Central memory CD8-positive, alpha-beta T cell (primary cell): ENCODE results near the gene NPPC.

ENCODE experiments used
- ATAC-seq: fragments of 150-1000 bp; cut with Tn5 transposase; replicated peaks from 2 replicates; pipeline ENCODE4 v1.10.0; 2022; ENCODE audit warnings: mild to moderate bottlenecking, moderate FRiP score, moderate number of reproducible peaks; ENCODE audit not compliant: poor library complexity, severe bottlenecking; ENCODE audit errors: extremely low read depth
- DNase-seq, 2 donors: peaks; one replicate each; pipeline ENCODE4 v3.0.0; 2021; ENCODE audit warnings: low spot score in 2 of 2
- H3K27ac Mint-ChIP-seq: one replicate; pipeline ENCODE4 v1.8.0; 2022; ENCODE audit warnings: low read depth, mild to moderate bottlenecking, moderate library complexity, mixed read lengths
- H3K27me3 Mint-ChIP-seq: one replicate; pipeline ENCODE4 v1.8.0; 2022; ENCODE audit warnings: mixed read lengths
- H3K36me3 Mint-ChIP-seq: one replicate; pipeline ENCODE4 v1.8.0; 2022; ENCODE audit warnings: mild to moderate bottlenecking, moderate library complexity, mixed read lengths; ENCODE audit not compliant: insufficient read depth
- H3K4me1 Mint-ChIP-seq: one replicate; pipeline ENCODE4 v1.8.0; 2022; ENCODE audit warnings: mixed read lengths
- H3K4me3 Mint-ChIP-seq: one replicate; pipeline ENCODE4 v1.8.0; 2022; ENCODE audit warnings: mild to moderate bottlenecking, moderate library complexity, mixed read lengths
- H3K9me3 Mint-ChIP-seq: one replicate; pipeline ENCODE4 v1.8.0; 2022; ENCODE audit warnings: mixed read lengths

Gene NPPC

GRCh38 chr2:231926180-231926741 is at the start of gene NPPC:
TSS of gene NPPC (minus strand) at chr2:231926396. CDS start at chr2:231926249, 147 bp downstream.
- DNase-seq = no peak
- Mint-ChIP-seq H3K4me1 (peaks cover 10% of the 10 kb centered on the region), H3K27ac (no peak within 1 kb of the TSS), H3K9me3 (no peaks in the 10 kb centered on the region), H3K27me3 (peaks cover 73% of the 10 kb centered on the region), H3K4me3 (peak within 1 kb of the TSS; percentile 55), H3K36me3 (no peaks in the 10 kb centered on the region)
- ATAC-seq = peak; percentile 47

- no peak for DNase-seq
- no peak overlapping the region for H3K27ac Mint-ChIP-seq
- peaks cover 4% of the 10 kb centered on the region for H3K36me3 Mint-ChIP-seq
- no peak for ATAC-seq
- H3K4me1 Mint-ChIP-seq = peaks cover 11% of the 10 kb centered on the region
- no peaks in the 10 kb centered on the region for H3K27me3 Mint-ChIP-seq
- no peak overlapping the region for H3K4me3 Mint-ChIP-seq
- H3K9me3 Mint-ChIP-seq = no peaks in the 10 kb centered on the region
These were observed 48.8 kb upstream of the NPPC start for GRCh38 chr2:231975001-231975400.

- no peak overlapping the region for H3K27ac Mint-ChIP-seq
- H3K27me3 Mint-ChIP-seq = no peaks in the 10 kb centered on the region
- peaks cover 11% of the 10 kb centered on the region for H3K4me1 Mint-ChIP-seq
- peaks cover 4% of the 10 kb centered on the region for H3K36me3 Mint-ChIP-seq
- ATAC-seq (no peak), DNase-seq (no peak)
- H3K9me3 Mint-ChIP-seq = no peaks in the 10 kb centered on the region
- no peak overlapping the region for H3K4me3 Mint-ChIP-seq
These were observed 44.3 kb upstream of the NPPC start for GRCh38 chr2:231970461-231970860.

- H3K4me1 Mint-ChIP-seq = peaks cover 27% of the 10 kb centered on the region
- no peak for DNase-seq
- peaks cover 4% of the 10 kb centered on the region for H3K36me3 Mint-ChIP-seq
- no peaks in the 10 kb centered on the region for H3K9me3 Mint-ChIP-seq
- no peak for ATAC-seq
- no peaks in the 10 kb centered on the region for H3K27me3 Mint-ChIP-seq
- no peak overlapping the region for H3K27ac Mint-ChIP-seq
- H3K4me3 Mint-ChIP-seq = no peak overlapping the region
These were observed 42.6 kb upstream of the NPPC start for GRCh38 chr2:231968820-231969219.

GRCh38 chr2:231966886-231967285 is 40.7 kb upstream of the NPPC start:
- ATAC-seq (no peak), DNase-seq (no peak)
- peaks cover 6% of the 10 kb centered on the region for H3K36me3 Mint-ChIP-seq
- H3K27me3 Mint-ChIP-seq = no peaks in the 10 kb centered on the region
- no peak overlapping the region for H3K4me3 Mint-ChIP-seq
- H3K27ac Mint-ChIP-seq = no peak overlapping the region
- H3K9me3 Mint-ChIP-seq = no peaks in the 10 kb centered on the region
- H3K4me1 Mint-ChIP-seq = peaks cover 40% of the 10 kb centered on the region

GRCh38 chr2:231965102-231965501 is 38.9 kb upstream of the NPPC start:
- no peak overlapping the region for H3K27ac Mint-ChIP-seq
- H3K27me3 Mint-ChIP-seq = no peaks in the 10 kb centered on the region
- peaks cover 48% of the 10 kb centered on the region for H3K4me1 Mint-ChIP-seq
- ATAC-seq (no peak), DNase-seq (no peak)
- no peak overlapping the region for H3K4me3 Mint-ChIP-seq
- no peaks in the 10 kb centered on the region for H3K9me3 Mint-ChIP-seq
- H3K36me3 Mint-ChIP-seq = peaks cover 9% of the 10 kb centered on the region

GRCh38 chr2:231961349-231962166 is 35.4 kb upstream of the NPPC start, which contains the start of gene DIS3L2:
TSS of gene DIS3L2 (plus strand) at chr2:231961713. CDS start at chr2:232014928, 53,215 bp downstream.
- DNase-seq (peak; percentile 55 to 66), ATAC-seq (peak; percentile 95)
- H3K4me1 Mint-ChIP-seq = peaks cover 41% of the 10 kb centered on the region
- peak within 1 kb of the TSS; percentile 91 for H3K27ac Mint-ChIP-seq
- H3K27me3 Mint-ChIP-seq = peaks cover 3% of the 10 kb centered on the region
- peak within 1 kb of the TSS; percentile 94 for H3K4me3 Mint-ChIP-seq
- no peaks in the 10 kb centered on the region for H3K9me3 Mint-ChIP-seq
- H3K36me3 Mint-ChIP-seq = peaks cover 9% of the 10 kb centered on the region

- Mint-ChIP-seq H3K27ac (peak overlapping the region; percentile 91), H3K27me3 (peaks cover 10% of the 10 kb centered on the region), H3K4me3 (peak overlapping the region; percentile 94), H3K36me3 (peaks cover 9% of the 10 kb centered on the region), H3K4me1 (peaks cover 40% of the 10 kb centered on the region), H3K9me3 (no peaks in the 10 kb centered on the region)
- peak in 1 of 2 donors; percentile 30 for DNase-seq
- ATAC-seq = peak; percentile 5
These were observed 34.7 kb upstream of the NPPC start for GRCh38 chr2:231960810-231961348.

GRCh38 chr2:231957913-231958763 is 31.9 kb upstream of the NPPC start:
- no peak overlapping the region for H3K4me3 Mint-ChIP-seq
- H3K27me3 Mint-ChIP-seq = peaks cover 32% of the 10 kb centered on the region
- peaks cover 16% of the 10 kb centered on the region for H3K4me1 Mint-ChIP-seq
- H3K27ac Mint-ChIP-seq = no peak overlapping the region
- DNase-seq = no peak
- peaks cover 8% of the 10 kb centered on the region for H3K36me3 Mint-ChIP-seq
- no peaks in the 10 kb centered on the region for H3K9me3 Mint-ChIP-seq
- ATAC-seq = no peak

- H3K36me3 Mint-ChIP-seq = peaks cover 2% of the 10 kb centered on the region
- no peak for ATAC-seq
- no peak overlapping the region for H3K4me3 Mint-ChIP-seq
- peaks cover 4% of the 10 kb centered on the region for H3K4me1 Mint-ChIP-seq
- DNase-seq = no peak
- no peaks in the 10 kb centered on the region for H3K9me3 Mint-ChIP-seq
- peaks cover 44% of the 10 kb centered on the region for H3K27me3 Mint-ChIP-seq
- H3K27ac Mint-ChIP-seq = peak overlapping the region; percentile 27
These were observed 29.7 kb upstream of the NPPC start for GRCh38 chr2:231955758-231956472.

GRCh38 chr2:231951452-231952035 is 25.3 kb upstream of the NPPC start:
- Mint-ChIP-seq H3K27me3 (peaks cover 60% of the 10 kb centered on the region), H3K36me3 (no peaks in the 10 kb centered on the region), H3K4me1 (no peaks in the 10 kb centered on the region), H3K4me3 (no peak overlapping the region), H3K27ac (no peak overlapping the region), H3K9me3 (no peaks in the 10 kb centered on the region)
- ATAC-seq (no peak), DNase-seq (no peak)
